Adrenal gland (tissue), 12 donors: ENCODE data around the gene NCK2. TPM values are rescaled to one million over a fixed set of nuclear protein-coding genes. Genes with fewer than 3 reads are reported as not detected.

Source experiments
- DNase-seq, 7 donors: peaks; one replicate each; pipeline ENCODE4 v3.0.0-alpha.2; 2019 to 2020
- H3K27ac ChIP-seq, 5 donors: fragments of 200-600 bp; sonication (generic) in 4 of 5; 1 replicate in 3 of 5; 2 replicates in 2 of 5; pipeline versions ENCODE4 v1.5.1 to v1.8.0; 2016 to 2020; ENCODE audit warnings: mild to moderate bottlenecking in 1 of 5
- H3K27me3 ChIP-seq: fragments of 200-600 bp; 2 replicates; pipeline ENCODE4 v1.8.0; 2021
- H3K36me3 ChIP-seq, 2 donors: fragments of 200-600 bp; replicated peaks in 1 of 2; 1 replicate in 1 of 2; 2 replicates in 1 of 2; pipeline versions ENCODE4 v1.5.1 to v1.8.0; 2018 to 2022
- H3K4me1 ChIP-seq, 2 donors: fragments of 200-600 bp; replicated peaks in 1 of 2; 1 replicate in 1 of 2; 2 replicates in 1 of 2; pipeline versions ENCODE4 v1.5.1 to v1.8.0; 2018 to 2021
- H3K4me3 ChIP-seq, 4 donors: fragments of 200-600 bp; sonication (generic) in 3 of 4; one replicate each; pipeline ENCODE4 v1.5.1; 2016 to 2018
- H3K9me3 ChIP-seq, 3 donors: fragments of 200-600 bp; sonication (generic) in 1 of 3; replicated peaks in 1 of 3; 1 replicate in 2 of 3; 2 replicates in 1 of 3; pipeline versions ENCODE4 v1.5.1 to v1.8.0; 2016 to 2021
- CTCF ChIP-seq, 6 experiments: fragments of 450-650 bp in 4 of 6; fragments of 200-600 bp in 2 of 6; sonication (generic) in 1 of 6; IDR thresholded peaks; 1 replicate in 5 of 6; 2 replicates in 1 of 6; pipeline versions ENCODE4 v1.5.1 to v1.8.0; 2016 to 2021; ENCODE audit warnings: antibody characterized with exemption in 6 of 6, mild to moderate bottlenecking in 2 of 6, moderate library complexity in 1 of 6
- POLR2A ChIP-seq, 2 donors: fragments of 450-650 bp; IDR thresholded peaks; one replicate each; pipeline ENCODE4 v1.6.1; 2017; ENCODE audit warnings: antibody characterized with exemption in 2 of 2, mild to moderate bottlenecking in 2 of 2, moderate library complexity in 1 of 2
- WGBS, 4 donors: extraction: QIAGEN DNeasy Blood & Tissue Kit in 2 of 4; methylation state at CpG; one replicate each; pipeline versions ENCODE4 v1.1.5 to v1.1.7; 2013 to 2017; 5-methylcytosine and 5-hydroxymethylcytosine counted together
- intact Hi-C, 2 donors: fragments of 100-400 bp; cut with DNase I; formaldehyde crosslinking; loops; one replicate each; pipeline versions ENCODE4 v1.14.1 to v1.15.0; 2022 to 2023
- polyA plus RNA-seq, 3 donors: library from polyadenylated mRNA; stranded (reverse); fragments of 200-250 nt in 2 of 3; fragments of 350-450 nt in 1 of 3; fragmentation: Illumina TruSeq in 1 of 3; extraction: RNeasy Lipid Tissue Mini Kit (QIAGEN cat#74804) in 1 of 3; gene quantifications; one replicate each; pipeline ENCODE4 v1.2.3, GENCODE V29; 2013 to 2014
- total RNA-seq, 9 donors: library from RNA; depleted of rRNA in 4 of 9; stranded (reverse); fragments of >200 nt in 4 of 9; fragments of 120-200 nt in 1 of 9; fragmentation: NEBNext Ultra II Directional in 1 of 9; extraction: Animal tissue kit (Norgen Biotek cat#: 25700) in 1 of 9; gene quantifications; one replicate each; pipeline versions ENCODE4 v1.1.0 to v1.2.4, GENCODE V29; 2013 to 2023
- donor health status: healthy with polysubstance abuse.
- donor health status: Bipolar disorder and iron deficiency.
- donor health status: DM: yes; HTN: yes; CAD: no.
- donor health status: DM: no; HTN: no; CAD: no.
- donor health status: DM: no; HTN: no; CAD: no.
- donor health status: DM: yes; HTN: yes; CAD: no.

Gene NCK2
- total and polyA plus RNA-seq, 12 donors = 13.7 to 56.0 (median 37.3) TPM

- no peak for TF ChIP-seq POLR2A (IDR thresholded peaks at IDR 0.05)
- TF ChIP-seq CTCF (IDR thresholded peaks at IDR 0.05) = no peak
- Histone ChIP-seq H3K36me3 (no peaks in the 10 kb centered on the region), H3K4me3 (no peak overlapping the region), H3K4me1 (no peaks in the 10 kb centered on the region), H3K27me3 (no peaks in the 10 kb centered on the region), H3K9me3 (peaks cover 0 to 4% (median 0%) of the 10 kb centered on the region in 3 donors), H3K27ac (no peak overlapping the region)
- DNase-seq = no peak
- WGBS, 4 donors = 71 to 90% (median 78%) methylated on average over 2 of the region's 2 CpGs
- intact Hi-C loops = no loop called here
These were observed 170.4 kb downstream of the NCK2 start for GRCh38 chr2:105915005-105915558.

- Histone ChIP-seq H3K4me1 (no peaks in the 10 kb centered on the region), H3K27ac (no peak overlapping the region), H3K36me3 (no peaks in the 10 kb centered on the region), H3K27me3 (no peaks in the 10 kb centered on the region), H3K4me3 (no peak overlapping the region), H3K9me3 (peaks cover 0 to 9% (median 0%) of the 10 kb centered on the region in 3 donors)
- intact Hi-C loops = no loop called here
- no peak for TF ChIP-seq CTCF (IDR thresholded peaks at IDR 0.05)
- no peak for DNase-seq
- WGBS, 4 donors = 73 to 84% (median 82%) methylated on average over 4 of the region's 4 CpGs
These were observed 172.5 kb downstream of the NCK2 start for GRCh38 chr2:105917226-105917625.

GRCh38 chr2:105917688-105918087, 173.0 kb downstream of the NCK2 start:
- no peak overlapping the region for H3K27ac ChIP-seq
- no peak for DNase-seq
- intact Hi-C loops = no loop called here
- 79 to 94% (median 86%) methylated on average over 3 to 4 of the region's 4 CpGs for WGBS, 4 donors
- H3K36me3 ChIP-seq = no peaks in the 10 kb centered on the region
- no peak overlapping the region for H3K4me3 ChIP-seq
- H3K27me3 ChIP-seq = no peaks in the 10 kb centered on the region
- TF ChIP-seq CTCF (IDR thresholded peaks at IDR 0.05) (no peak), POLR2A (IDR thresholded peaks at IDR 0.05) (no peak)
- no peaks in the 10 kb centered on the region for H3K4me1 ChIP-seq
- peaks cover 0 to 9% (median 0%) of the 10 kb centered on the region in 3 donors for H3K9me3 ChIP-seq

- intact Hi-C loops = no loop called here
- DNase-seq = no peak
- WGBS, 4 donors = 79 to 87% (median 83%) methylated on average over 3 of the region's 3 CpGs
- no peak overlapping the region for H3K4me3 ChIP-seq
- TF ChIP-seq CTCF (IDR thresholded peaks at IDR 0.05) = no peak
- TF ChIP-seq POLR2A (IDR thresholded peaks at IDR 0.05) = no peak
- H3K36me3 ChIP-seq = no peaks in the 10 kb centered on the region
- H3K9me3 ChIP-seq = peaks cover 0 to 9% (median 0%) of the 10 kb centered on the region in 3 donors
- no peaks in the 10 kb centered on the region for H3K4me1 ChIP-seq
- no peak overlapping the region for H3K27ac ChIP-seq
- H3K27me3 ChIP-seq = no peaks in the 10 kb centered on the region
These were observed 174.6 kb downstream of the NCK2 start for GRCh38 chr2:105919191-105919811.
